Activated T-helper 9 cell treated with anti-CD3 and anti-CD28 coated beads, Interleukin-2, amount 50 U/mL, for 16 hours (primary cell): ENCODE results near the gene SLC35G4.
"Not testable (repeated sequence)": the region's sequence is repeated elsewhere in the genome, so short reads cannot be mapped to it uniquely, and the experiment has no call there.

Experiments used
- DNase-seq: peaks from one replicate; pipeline ENCODE4 v3.0.0-alpha.2; 2020; ENCODE audit warnings: low read depth

SLC35G4 gene

DNA sequence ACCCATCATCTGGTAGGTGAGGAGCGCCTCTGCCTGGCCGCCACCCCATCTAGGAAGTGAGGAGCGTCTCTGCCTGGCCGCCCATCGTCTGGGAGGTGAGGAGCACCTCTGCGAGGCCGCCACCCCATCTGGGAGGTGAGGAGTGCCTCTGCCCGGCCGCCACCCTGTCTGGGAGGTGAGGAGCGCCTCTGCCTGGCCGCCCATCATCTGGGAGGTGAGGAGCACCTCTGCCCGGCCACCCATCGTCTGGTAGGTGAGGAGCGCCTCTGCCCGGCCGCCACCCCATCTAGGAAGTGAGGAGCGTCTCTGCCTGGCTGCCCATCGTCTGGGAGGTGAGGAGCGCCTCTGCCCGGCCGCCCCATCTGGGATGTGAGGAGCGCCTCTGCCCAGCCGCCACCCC, 4.2 kb downstream of the SLC35G4 start:
- not testable (repeated sequence) for DNase-seq

DNA sequence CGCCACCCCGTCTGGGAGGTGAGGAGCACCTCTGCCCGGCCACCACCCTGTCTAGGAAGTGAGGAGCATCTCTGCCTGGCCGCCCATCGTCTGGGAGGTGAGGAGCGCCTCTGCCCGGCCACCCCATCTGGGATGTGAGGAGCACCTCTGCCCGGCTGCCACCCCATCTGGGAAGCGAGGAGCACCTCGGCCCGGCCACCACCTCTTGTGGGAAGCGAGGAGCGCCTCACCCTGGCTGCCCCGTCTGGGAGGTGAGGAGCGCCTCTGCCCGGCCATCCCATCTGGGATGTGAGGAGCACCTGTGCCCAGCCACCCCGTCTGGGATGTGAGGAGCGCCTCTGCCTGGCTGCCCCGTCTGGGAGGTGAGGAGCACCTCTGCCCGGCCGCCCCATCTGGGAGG, 4.6 kb downstream of the SLC35G4 start:
- DNase-seq: not testable (repeated sequence)

DNA sequence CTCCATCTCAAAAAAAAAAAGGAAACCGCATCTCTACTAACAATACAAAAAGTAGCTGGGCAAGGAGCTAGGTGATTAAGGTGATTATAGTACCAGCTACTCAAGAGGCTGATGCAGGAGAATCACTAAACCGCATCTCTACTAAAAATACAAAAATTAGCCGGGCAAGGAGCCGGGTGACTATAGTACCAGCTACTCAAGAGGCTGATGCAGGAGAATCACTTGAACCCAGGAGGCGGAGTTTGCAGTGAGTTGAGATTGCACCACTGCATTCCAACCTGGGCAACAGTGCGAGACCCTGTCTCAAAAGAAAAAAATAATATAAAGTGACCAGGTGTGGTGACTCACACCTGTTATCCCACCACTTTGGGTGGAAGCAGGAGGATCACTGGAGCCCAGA, 5.6 kb downstream of the SLC35G4 start:
- DNase-seq: not testable (repeated sequence)

DNA sequence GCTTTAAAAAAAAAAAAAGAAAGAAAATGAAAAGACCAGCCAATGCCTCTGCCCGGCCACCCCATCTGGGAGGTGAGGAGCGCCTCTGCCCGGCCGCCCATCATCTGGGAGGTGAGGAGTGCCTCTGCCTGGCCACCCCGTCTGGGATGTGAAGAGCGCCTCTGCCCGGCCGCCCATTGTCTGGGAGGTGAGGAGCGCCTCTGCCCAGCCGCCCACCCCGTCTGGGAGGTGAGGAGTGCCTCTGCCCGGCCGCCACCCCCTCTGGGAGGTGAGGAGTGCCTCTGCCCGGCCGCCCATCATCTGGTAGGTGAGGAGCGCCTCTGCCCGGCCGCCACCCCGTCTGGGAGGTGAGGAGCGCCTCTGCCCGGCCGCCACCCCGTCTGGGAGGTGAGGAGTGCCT, 37.9 kb downstream of the SLC35G4 start:
- not testable (repeated sequence) for DNase-seq

DNA sequence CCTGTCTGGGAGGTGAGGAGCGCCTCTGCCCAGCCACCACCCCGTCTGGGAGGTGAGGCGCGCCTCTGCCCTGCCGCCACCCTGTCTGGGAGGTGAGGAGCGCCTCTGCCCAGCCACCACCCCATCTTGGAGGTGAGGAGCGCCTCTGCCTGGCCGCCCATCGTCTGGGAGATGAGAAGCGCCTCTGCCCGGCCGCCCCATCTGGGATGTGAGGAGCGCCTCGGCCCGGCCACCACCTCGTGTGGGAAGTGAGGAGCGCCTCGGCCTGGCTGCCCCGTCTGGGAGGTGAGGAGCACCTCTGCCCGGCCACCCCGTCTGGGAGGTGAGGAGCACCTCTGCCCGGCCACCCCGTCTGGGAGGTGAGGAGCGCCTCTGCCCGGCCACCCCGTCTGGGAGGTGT, 38.4 kb downstream of the SLC35G4 start:
- DNase-seq: not testable (repeated sequence)

DNA sequence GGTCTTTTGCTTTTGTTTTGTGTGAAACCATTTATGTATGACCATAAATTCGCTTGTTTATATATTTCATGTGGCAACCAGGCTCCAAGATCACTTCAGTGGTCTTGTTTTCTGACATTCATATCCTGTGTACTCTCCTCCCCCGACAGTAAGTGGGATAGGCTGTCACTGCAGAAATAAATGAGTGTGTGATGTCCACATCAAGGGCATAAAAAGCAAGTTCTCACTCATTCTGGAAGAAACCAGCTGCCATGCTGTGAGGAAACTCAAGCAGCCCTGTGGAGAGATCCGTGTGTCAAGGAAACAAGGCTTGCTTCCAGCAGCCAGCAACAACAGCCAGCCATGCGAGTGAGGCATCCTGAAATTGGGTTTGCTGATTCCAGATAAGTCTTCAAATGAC, 40.4 kb downstream of the SLC35G4 start:
- DNase-seq: no peak

DNA sequence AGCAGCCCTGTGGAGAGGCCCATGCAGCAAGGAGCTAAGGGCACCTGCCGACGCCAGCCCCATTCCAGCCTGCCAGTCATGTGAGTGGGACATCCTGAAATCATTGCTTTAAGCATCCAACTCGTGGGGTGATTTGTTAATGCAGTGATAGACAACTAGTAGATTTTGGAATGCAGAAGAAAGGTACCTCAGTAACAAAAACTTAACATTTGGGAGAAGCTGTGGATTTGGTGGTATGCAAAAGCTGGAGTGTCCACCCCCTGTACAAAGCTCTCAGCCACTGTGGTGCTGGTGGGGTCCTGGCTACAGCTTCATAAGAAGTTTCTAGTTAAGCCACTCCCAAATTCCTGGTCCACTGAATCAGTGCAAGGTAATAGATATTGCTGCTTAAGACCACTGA, 42.5 kb downstream of the SLC35G4 start:
- no peak for DNase-seq

DNA sequence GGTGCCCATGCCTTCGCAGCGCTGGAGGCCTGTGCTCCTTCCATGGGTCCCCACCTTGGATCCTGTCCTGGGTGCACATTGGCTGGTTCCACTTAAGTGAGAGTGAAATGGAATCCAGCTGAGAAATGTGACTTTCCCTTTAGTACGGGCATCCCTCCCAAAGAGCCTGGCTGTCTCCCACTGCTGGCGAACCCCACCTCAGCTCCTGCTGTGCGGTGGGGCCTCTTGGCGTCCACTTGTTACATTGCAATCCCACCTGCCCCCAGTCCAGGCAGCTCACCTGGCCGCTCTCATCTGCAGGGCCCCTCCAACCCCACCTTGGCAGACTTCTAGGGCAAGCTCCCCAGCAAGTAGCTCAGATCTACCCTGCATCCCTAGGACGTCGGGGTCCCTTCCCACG, 44.1 kb downstream of the SLC35G4 start:
- no peak for DNase-seq

DNA sequence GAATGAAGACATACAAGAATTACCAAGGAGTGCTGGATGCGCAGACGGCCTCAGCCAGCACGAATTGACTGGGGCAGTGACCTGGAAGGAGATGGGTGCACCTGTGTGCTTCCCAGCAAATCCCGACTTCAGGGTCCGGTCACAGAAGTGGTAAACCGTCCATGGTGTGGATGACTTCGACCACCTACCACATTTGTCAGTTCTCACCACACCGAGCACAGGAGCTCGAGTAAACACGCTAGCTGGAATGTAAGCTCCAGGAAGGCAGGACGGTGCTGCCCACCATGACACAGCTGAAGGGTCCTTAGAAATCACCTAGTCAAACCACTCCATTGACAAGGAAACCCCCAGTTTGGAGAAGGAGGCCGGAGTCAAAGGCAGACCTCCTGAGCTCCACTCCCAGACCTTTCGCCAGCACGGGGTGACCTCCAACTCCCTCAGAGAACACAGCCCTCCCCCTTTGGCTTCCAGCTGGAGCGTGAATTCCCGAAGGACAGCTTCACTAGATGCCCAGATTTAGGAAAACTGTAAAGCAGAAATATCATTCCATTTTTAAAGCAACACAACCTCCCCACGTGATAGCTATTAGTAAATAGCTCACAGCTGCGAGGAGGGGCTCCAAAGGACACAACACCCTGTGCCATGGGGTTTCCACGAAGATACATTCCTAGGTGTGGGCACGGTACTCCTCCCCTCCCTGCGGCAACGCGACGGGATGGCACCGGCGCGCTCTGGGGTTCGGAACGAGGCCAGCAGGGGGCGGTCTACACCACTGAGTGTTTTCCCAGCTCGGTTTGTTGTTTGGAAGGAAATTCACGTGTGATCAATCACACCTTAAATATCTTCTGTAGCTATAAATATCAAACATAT, 45.6 kb downstream of the SLC35G4 start:
- no peak for DNase-seq

DNA sequence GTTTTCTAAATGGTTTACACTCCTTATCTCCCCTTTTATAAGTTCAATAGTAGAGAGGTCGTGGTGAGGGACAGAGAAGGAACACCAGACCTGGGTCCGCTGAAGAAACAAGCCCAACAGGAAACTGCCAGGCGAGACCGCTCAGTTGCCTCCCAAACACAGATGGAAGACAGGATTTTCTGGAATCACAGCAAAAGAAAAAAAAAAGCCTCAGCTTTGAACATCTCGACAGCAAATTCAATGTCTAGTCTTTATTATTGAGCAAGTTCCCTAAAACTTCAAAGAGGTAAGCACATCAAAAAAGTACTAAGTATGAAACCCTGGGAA, 46.2 kb downstream of the SLC35G4 start:
- no peak for DNase-seq

DNA sequence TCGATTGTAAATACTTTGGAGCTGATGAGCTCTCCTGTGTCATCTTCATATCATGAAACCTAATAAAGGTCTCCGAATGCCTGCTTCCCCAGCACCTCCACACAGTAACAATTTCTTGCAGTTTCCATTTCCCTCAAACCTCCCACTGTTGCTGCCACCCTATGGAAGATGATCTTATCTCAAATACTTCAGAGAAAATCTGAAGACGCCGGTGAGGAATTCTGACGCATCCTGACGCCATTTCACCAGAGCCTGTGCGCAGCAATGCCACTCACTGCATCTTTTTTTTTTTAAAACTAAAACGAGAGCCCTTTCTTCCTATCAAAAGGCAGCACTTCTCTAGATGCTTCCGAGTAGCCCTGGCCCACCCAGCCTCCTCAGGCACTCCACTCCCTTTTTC, 47.8 kb downstream of the SLC35G4 start:
- no peak for DNase-seq

DNA sequence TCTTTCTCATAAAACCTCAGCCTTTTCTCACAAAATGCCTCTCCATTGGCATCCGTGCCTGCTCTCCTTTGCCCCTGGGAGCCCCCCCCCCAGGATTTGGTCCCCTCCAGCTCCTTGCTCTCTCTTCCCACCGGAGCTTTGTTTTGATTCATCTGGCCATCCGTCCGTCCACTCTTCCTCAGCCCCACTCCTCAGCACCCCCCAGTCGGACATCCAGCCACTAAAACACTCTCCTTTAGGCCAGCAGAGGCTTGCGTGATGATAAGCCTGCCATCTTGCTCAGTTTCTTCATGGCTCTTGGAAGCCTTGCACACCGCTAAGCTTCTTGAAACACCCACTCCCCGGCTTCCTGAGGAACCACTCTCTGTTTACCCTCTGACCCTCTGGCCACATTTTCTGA, 48.2 kb downstream of the SLC35G4 start:
- DNase-seq: no peak

DNA sequence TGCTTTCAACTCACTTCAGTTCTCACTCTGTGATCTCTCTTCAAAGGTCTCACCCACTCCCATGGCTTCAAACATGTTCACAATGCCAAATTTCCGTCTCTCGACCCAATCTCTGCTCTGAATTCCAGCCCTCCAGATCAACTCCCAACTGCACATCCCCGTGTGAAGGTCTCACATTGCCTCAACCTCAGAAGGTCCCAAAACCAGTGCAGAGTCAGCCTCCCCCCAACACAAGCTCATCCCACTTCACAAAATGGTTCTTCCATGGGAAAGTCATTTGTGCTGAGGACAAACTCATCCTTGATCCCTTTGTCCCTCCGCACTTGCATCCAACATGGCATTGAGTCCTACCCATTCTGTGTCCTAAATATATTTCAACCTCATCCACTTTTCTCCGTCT, 48.6 kb downstream of the SLC35G4 start:
- DNase-seq: no peak

DNA sequence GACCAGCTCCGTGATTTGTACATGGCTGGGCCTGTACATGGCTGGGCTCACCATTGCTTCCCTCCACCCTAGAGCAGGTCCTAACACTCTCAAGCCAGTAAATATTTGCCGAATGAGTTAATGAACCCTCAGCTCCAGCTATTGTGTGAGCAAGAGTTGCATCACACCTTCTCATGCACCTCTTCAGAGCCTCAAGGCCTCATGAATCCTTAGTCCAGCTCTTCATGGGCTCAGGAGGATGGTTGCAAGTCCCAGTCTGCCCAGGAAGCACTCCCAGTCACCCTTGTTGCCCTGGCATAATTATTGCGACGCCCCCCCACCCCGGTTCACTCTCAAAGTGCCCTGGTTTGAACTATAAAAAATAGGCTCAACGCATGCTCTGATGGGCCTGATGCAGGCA, 49.6 kb downstream of the SLC35G4 start:
- DNase-seq: no peak
